IMR-90 (cell line): ENCODE data around the gene LTBP4.
"Not testable (repeated sequence)": the region's sequence is repeated elsewhere in the genome, so short reads cannot be mapped to it uniquely, and the experiment has no call there.

ENCODE experiments used
- CHD1 ChIP-seq: IDR thresholded peaks from 2 replicates; pipeline ENCODE4 v1.6.1; 2012; ENCODE audit warnings: low read depth, low read length, improper control_type of control experiment
- FOS ChIP-seq: fragments of 150-350 bp; IDR thresholded peaks from 2 replicates; pipeline ENCODE4 v1.6.1; 2016; ENCODE audit warnings: low read depth, low read length
- MXI1 ChIP-seq: IDR thresholded peaks from 2 replicates; pipeline ENCODE4 v1.6.1; 2012; ENCODE audit warnings: low read depth, mild to moderate bottlenecking, low read length, moderate library complexity, borderline replicate concordance
- POLR2A ChIP-seq: IDR thresholded peaks from 2 replicates; pipeline ENCODE4 v1.6.1; 2012; ENCODE audit warnings: mild to moderate bottlenecking, low read depth, low read length
- RCOR1 ChIP-seq: IDR thresholded peaks from 2 replicates; pipeline ENCODE4 v1.6.1; 2012; ENCODE audit warnings: mild to moderate bottlenecking, low read length, improper control_type of control experiment; ENCODE audit not compliant: insufficient replicate concordance
- TF ChIP-seq, protein P1 (sequence below): conservative IDR thresholded peaks from 2 replicates; pipeline ENCODE4 v1.5.1; 2012; ENCODE audit warnings: mild to moderate bottlenecking, low read depth, low read length, improper control_type of control experiment
- TF ChIP-seq, protein P2 (sequence below): fragments of 150-350 bp; IDR thresholded peaks from 2 replicates; pipeline ENCODE4 v1.6.1; 2017; ENCODE audit warnings: mild to moderate bottlenecking, antibody characterized with exemption, low read length, low read depth

DNA sequence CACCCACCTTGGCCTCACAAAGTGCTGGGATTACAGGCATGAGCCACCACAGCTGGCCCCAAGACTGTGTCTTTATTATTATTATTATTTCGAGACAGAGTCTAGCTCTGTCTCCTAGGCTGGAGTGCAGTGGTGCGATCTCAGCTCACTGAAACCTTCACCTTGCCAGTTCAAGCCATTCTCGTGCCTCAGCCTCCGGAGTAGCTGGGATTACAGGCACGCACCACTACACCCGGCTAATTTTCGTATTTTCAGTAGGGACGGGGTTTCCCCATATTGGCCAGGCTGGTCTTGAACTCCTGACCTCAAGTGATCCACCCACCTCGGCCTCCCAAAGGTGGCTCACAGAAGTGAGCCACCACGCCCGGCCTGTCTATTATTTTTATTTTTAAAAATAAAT, 51.1 kb downstream of the LTBP4 start:
- TF ChIP-seq, protein P1, sequence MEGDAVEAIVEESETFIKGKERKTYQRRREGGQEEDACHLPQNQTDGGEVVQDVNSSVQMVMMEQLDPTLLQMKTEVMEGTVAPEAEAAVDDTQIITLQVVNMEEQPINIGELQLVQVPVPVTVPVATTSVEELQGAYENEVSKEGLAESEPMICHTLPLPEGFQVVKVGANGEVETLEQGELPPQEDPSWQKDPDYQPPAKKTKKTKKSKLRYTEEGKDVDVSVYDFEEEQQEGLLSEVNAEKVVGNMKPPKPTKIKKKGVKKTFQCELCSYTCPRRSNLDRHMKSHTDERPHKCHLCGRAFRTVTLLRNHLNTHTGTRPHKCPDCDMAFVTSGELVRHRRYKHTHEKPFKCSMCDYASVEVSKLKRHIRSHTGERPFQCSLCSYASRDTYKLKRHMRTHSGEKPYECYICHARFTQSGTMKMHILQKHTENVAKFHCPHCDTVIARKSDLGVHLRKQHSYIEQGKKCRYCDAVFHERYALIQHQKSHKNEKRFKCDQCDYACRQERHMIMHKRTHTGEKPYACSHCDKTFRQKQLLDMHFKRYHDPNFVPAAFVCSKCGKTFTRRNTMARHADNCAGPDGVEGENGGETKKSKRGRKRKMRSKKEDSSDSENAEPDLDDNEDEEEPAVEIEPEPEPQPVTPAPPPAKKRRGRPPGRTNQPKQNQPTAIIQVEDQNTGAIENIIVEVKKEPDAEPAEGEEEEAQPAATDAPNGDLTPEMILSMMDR: not testable (repeated sequence)
- TF ChIP-seq, protein P2, sequence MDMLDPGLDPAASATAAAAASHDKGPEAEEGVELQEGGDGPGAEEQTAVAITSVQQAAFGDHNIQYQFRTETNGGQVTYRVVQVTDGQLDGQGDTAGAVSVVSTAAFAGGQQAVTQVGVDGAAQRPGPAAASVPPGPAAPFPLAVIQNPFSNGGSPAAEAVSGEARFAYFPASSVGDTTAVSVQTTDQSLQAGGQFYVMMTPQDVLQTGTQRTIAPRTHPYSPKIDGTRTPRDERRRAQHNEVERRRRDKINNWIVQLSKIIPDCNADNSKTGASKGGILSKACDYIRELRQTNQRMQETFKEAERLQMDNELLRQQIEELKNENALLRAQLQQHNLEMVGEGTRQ: not testable (repeated sequence)
- TF ChIP-seq FOS, POLR2A, CHD1, RCOR1, MXI1: not testable (repeated sequence)
